Smooth muscle cell (in vitro differentiated cells): ENCODE measurements around the gene RNPEP. TPM values are rescaled to one million over a fixed set of nuclear protein-coding genes. Genes with fewer than 3 reads are reported as not detected.

ENCODE experiments used
- DNase-seq: peaks from one replicate; lab custom pipeline; 2025; ENCODE audit not compliant: unreplicated experiment; lab: John Stamatoyannopoulos, UW
- H2AFZ ChIP-seq: fragments of 200-600 bp; sonication (generic); 2 replicates; pipeline ENCODE4 v1.6.0; 2016; ENCODE audit warnings: antibody characterized with exemption, low read depth, mild to moderate bottlenecking
- H3F3A ChIP-seq: fragments of 200-600 bp; sonication (generic); 2 replicates; pipeline ENCODE4 v1.6.0; 2017; ENCODE audit warnings: antibody characterized with exemption, low read depth
- H3K27ac ChIP-seq: fragments of 200-600 bp; sonication (generic); 2 replicates; pipeline ENCODE4 v1.5.1; 2016; ENCODE audit warnings: low read depth, mild to moderate bottlenecking
- H3K27me3 ChIP-seq: fragments of 200-600 bp; sonication (generic); 2 replicates; pipeline ENCODE4 v1.6.1; 2016; ENCODE audit warnings: low read depth, mild to moderate bottlenecking
- H3K36me3 ChIP-seq: fragments of 200-600 bp; sonication (generic); 2 replicates; pipeline ENCODE4 v1.5.1; 2016; ENCODE audit warnings: low read depth
- H3K4me1 ChIP-seq: fragments of 200-600 bp; sonication (generic); 2 replicates; pipeline ENCODE4 v1.5.1; 2016; ENCODE audit warnings: low read depth
- H3K4me2 ChIP-seq: fragments of 200-600 bp; sonication (generic); 2 replicates; pipeline ENCODE4 v1.6.0; 2016; ENCODE audit warnings: mild to moderate bottlenecking
- H3K4me3 ChIP-seq: fragments of 200-600 bp; sonication (generic); 2 replicates; pipeline ENCODE4 v1.5.1; 2016; ENCODE audit warnings: mild to moderate bottlenecking
- H3K79me2 ChIP-seq: fragments of 200-600 bp; sonication (generic); 2 replicates; pipeline ENCODE4 v1.6.0; 2016; ENCODE audit warnings: low read depth, mild to moderate bottlenecking
- H3K9ac ChIP-seq: fragments of 200-600 bp; sonication (generic); 2 replicates; pipeline ENCODE4 v1.6.0; 2016; ENCODE audit warnings: low read depth
- H3K9me3 ChIP-seq: fragments of 200-600 bp; sonication (generic); replicated peaks from 2 replicates; pipeline ENCODE4 v1.5.1; 2016; ENCODE audit warnings: low read depth
- H4K20me1 ChIP-seq: fragments of 200-600 bp; sonication (generic); 2 replicates; pipeline ENCODE4 v1.6.0; 2016; ENCODE audit warnings: low read depth
- WGBS: methylation state at CpG from one replicate; pipeline ENCODE4 v1.1.7; 2016; ENCODE audit warnings: low lambda C conversion rate; 5-methylcytosine and 5-hydroxymethylcytosine counted together
- polyA plus RNA-seq: library from polyadenylated mRNA; unstranded; fragments of >200 nt; fragmentation: Nextera tagmentation; extraction: Ambion mirVana; gene quantifications from 2 replicates; pipeline ENCODE4 v1.2.1, GENCODE V29; 2016
- total RNA-seq: library from RNA; depleted of rRNA; stranded (reverse); fragments of >200 nt; gene quantifications from 2 replicates; pipeline ENCODE4 v1.2.3, GENCODE V29; 2014
- TF ChIP-seq, protein P1 (sequence below): fragments of 200-600 bp; sonication (generic); IDR thresholded peaks from 2 replicates; pipeline ENCODE4 v1.5.1; 2017; ENCODE audit warnings: borderline replicate concordance, mild to moderate bottlenecking, antibody characterized with exemption; ENCODE audit not compliant: insufficient read depth, poor library complexity, severe bottlenecking

RNPEP gene
- total and polyA plus RNA-seq, 2 experiments from 2014 or later: 53.4 to 59.0 TPM

DNA sequence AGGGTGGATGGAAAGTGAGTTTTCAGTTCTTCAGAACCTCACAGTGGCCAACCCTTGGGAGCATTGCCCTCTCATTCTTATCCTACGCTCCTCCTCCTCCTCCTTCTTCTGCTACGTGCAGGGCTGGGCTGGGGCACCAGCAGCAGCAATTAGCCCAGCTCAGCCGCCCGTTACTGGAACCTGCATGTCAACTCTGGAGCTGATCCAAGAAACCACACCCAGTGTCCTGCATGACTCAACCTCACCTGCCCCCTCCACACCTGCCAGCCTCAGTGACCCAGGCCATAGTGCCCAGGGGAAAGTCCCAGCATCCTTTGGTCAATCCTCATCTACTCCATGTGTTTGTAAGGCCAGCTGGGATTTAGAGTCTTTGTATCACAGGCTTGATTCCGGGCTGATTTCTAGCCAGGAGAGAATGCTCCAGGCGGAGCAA is 40.6 kb downstream of the RNPEP start:
- no peak overlapping the region for H2AFZ ChIP-seq
- H3K79me2 ChIP-seq: no peaks in the 10 kb centered on the region
- H3K36me3 ChIP-seq: no peaks in the 10 kb centered on the region
- WGBS: 58% methylated on average over 6 of the region's 6 CpGs
- no peak overlapping the region for H3K27ac ChIP-seq
- no peak overlapping the region for H3K9ac ChIP-seq
- peaks cover 6% of the 10 kb centered on the region for H3K4me1 ChIP-seq
- H3K4me3 ChIP-seq: no peak overlapping the region
- TF ChIP-seq, protein P1, sequence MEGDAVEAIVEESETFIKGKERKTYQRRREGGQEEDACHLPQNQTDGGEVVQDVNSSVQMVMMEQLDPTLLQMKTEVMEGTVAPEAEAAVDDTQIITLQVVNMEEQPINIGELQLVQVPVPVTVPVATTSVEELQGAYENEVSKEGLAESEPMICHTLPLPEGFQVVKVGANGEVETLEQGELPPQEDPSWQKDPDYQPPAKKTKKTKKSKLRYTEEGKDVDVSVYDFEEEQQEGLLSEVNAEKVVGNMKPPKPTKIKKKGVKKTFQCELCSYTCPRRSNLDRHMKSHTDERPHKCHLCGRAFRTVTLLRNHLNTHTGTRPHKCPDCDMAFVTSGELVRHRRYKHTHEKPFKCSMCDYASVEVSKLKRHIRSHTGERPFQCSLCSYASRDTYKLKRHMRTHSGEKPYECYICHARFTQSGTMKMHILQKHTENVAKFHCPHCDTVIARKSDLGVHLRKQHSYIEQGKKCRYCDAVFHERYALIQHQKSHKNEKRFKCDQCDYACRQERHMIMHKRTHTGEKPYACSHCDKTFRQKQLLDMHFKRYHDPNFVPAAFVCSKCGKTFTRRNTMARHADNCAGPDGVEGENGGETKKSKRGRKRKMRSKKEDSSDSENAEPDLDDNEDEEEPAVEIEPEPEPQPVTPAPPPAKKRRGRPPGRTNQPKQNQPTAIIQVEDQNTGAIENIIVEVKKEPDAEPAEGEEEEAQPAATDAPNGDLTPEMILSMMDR: no peak
- no peaks in the 10 kb centered on the region for H3K9me3 ChIP-seq
- no peaks in the 10 kb centered on the region for H4K20me1 ChIP-seq
- H3F3A ChIP-seq: no peaks in the 10 kb centered on the region
- no peak overlapping the region for H3K4me2 ChIP-seq
- no peak for DNase-seq
- H3K27me3 ChIP-seq: no peaks in the 10 kb centered on the region

DNA sequence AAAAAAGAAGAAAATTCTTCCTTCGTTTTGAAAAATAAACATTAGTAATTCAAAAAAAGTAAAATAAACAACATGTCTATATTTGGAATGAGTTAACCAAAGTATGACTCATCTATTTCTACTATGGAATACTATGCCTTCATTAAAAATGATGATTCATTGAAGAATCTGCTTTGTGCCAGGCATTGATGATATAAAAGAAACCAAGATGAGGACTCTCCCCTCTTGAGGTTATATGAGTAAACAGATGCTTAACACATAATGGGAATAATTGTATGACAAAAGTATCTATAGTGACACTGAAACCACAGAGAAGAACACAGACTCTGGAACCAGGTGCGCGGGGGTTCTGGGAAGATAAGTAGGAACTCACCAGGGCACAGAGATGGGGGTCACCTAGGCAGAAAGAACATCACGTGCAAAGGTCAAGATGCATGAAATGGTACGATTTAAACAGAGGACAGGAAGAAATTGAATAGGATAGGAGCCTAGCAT is 46.8 kb downstream of the RNPEP start:
- no peaks in the 10 kb centered on the region for H3K36me3 ChIP-seq
- no peak overlapping the region for H3K4me3 ChIP-seq
- no peaks in the 10 kb centered on the region for H3K79me2 ChIP-seq
- no peak overlapping the region for H2AFZ ChIP-seq
- no peaks in the 10 kb centered on the region for H4K20me1 ChIP-seq
- 79% methylated on average over 5 of the region's 5 CpGs for WGBS
- no peaks in the 10 kb centered on the region for H3K4me1 ChIP-seq
- H3K9me3 ChIP-seq: no peaks in the 10 kb centered on the region
- H3K27ac ChIP-seq: peak overlapping the region; percentile 34
- no peak overlapping the region for H3K9ac ChIP-seq
- no peak for DNase-seq
- H3K4me2 ChIP-seq: no peak overlapping the region
- no peaks in the 10 kb centered on the region for H3K27me3 ChIP-seq
- TF ChIP-seq, protein P1: no peak
- no peaks in the 10 kb centered on the region for H3F3A ChIP-seq

DNA sequence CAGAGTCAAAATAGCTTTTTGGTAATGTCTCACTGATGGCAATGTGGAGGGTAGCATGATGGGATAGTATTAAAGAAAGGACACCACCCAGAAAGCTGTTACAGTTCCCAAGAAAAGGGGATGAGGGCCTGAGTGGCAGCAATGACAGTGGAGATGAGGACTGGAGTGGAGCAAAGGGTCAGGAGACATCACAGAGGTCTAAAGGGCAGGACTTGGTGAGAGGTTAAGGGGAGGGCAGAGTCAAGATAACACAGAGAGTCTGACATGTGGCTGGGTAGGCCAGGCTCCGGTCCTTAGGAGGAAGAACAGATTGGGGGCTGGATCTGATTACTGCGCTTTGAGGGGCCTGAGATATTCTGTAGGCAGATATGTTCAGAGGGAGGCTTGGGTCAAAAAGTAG is 47.3 kb downstream of the RNPEP start:
- Histone ChIP-seq H3K4me1 (no peaks in the 10 kb centered on the region), H4K20me1 (no peaks in the 10 kb centered on the region), H3K4me2 (no peak overlapping the region), H3F3A (no peaks in the 10 kb centered on the region), H3K27me3 (no peaks in the 10 kb centered on the region), H3K9me3 (no peaks in the 10 kb centered on the region), H3K27ac (peak overlapping the region; percentile 34), H3K79me2 (no peaks in the 10 kb centered on the region), H3K36me3 (no peaks in the 10 kb centered on the region), H3K4me3 (no peak overlapping the region), H3K9ac (no peak overlapping the region), H2AFZ (no peak overlapping the region)
- 80% methylated on average over 2 of the region's 2 CpGs for WGBS
- DNase-seq: no peak
- TF ChIP-seq, protein P1: no peak

DNA sequence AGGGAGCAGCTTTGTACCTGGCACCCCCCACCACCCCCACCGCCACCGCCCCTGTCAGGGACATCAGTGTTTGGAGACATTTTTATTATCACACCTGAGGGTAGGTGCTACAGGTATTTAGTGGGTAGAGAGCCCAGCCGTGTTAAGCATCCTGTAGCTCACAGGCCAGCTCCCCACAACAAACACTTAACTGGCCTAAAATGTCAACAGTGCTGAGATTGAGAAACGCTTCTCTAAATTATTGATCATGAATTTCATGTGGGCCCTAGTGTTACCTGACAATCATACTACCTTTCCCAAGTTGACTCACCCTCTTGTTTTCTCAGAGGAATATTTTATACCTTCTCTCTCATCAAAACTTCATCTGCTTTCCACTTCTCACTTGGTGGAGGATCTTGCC is 49.3 kb downstream of the RNPEP start:
- DNase-seq: no peak
- H3K4me3 ChIP-seq: no peak overlapping the region
- no peaks in the 10 kb centered on the region for H3K4me1 ChIP-seq
- no peaks in the 10 kb centered on the region for H3K79me2 ChIP-seq
- no peaks in the 10 kb centered on the region for H4K20me1 ChIP-seq
- H3K9me3 ChIP-seq: no peaks in the 10 kb centered on the region
- H3K27me3 ChIP-seq: no peaks in the 10 kb centered on the region
- H2AFZ ChIP-seq: no peak overlapping the region
- H3K9ac ChIP-seq: no peak overlapping the region
- no peak overlapping the region for H3K27ac ChIP-seq
- 79% methylated on average over 4 of the region's 4 CpGs for WGBS
- TF ChIP-seq, protein P1: no peak
- no peak overlapping the region for H3K4me2 ChIP-seq
- no peaks in the 10 kb centered on the region for H3F3A ChIP-seq
- no peaks in the 10 kb centered on the region for H3K36me3 ChIP-seq
